C4-2B (cell line): Measurements from ENCODE around the gene ALOX15.
"Not testable (repeated sequence)": the region's sequence is repeated elsewhere in the genome, so short reads cannot be mapped to it uniquely, and the experiment has no call there.

Experiments used
- ZFX ChIP-seq: fragments of 450-650 bp; IDR thresholded peaks from 2 replicates; pipeline ENCODE4 v1.6.1; 2017
- TF ChIP-seq, protein P1 (sequence below): fragments of 450-650 bp; conservative IDR thresholded peaks from 2 replicates; pipeline ENCODE4 v1.5.1; 2017; ENCODE audit warnings: mild to moderate bottlenecking

DNA sequence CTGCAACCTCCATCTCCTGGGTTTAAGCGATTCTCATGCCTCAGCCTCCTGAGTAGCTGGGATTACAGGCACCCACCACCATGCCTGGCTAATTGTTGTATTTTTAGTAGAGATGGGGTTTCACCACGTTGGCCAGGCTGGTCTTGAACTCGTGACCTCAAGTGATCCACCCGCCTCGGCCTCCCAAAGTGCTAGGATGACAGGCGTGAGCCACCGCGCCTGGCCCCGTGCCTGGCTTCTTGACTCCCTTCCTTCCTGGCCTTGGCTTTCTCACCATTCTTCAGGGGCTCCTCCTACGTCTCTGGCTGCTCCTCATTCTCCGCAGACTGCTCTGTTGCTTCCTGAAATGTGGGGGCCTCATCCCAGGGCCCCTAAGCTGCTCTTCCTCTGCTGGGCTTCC, 51.4 kb downstream of the ALOX15 start:
- TF ChIP-seq, protein P1, sequence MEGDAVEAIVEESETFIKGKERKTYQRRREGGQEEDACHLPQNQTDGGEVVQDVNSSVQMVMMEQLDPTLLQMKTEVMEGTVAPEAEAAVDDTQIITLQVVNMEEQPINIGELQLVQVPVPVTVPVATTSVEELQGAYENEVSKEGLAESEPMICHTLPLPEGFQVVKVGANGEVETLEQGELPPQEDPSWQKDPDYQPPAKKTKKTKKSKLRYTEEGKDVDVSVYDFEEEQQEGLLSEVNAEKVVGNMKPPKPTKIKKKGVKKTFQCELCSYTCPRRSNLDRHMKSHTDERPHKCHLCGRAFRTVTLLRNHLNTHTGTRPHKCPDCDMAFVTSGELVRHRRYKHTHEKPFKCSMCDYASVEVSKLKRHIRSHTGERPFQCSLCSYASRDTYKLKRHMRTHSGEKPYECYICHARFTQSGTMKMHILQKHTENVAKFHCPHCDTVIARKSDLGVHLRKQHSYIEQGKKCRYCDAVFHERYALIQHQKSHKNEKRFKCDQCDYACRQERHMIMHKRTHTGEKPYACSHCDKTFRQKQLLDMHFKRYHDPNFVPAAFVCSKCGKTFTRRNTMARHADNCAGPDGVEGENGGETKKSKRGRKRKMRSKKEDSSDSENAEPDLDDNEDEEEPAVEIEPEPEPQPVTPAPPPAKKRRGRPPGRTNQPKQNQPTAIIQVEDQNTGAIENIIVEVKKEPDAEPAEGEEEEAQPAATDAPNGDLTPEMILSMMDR: not testable (repeated sequence)
- TF ChIP-seq ZFX: not testable (repeated sequence)
